SK-N-MC (cell line): Measurements from ENCODE around the gene OMD.

Experiments used
- FOXP2 ChIP-seq: optimal IDR thresholded peaks from 2 replicates; pipeline ENCODE3; 2011; ENCODE audit warnings: mild to moderate bottlenecking, moderate library complexity; ENCODE audit not compliant: insufficient read depth; ENCODE audit errors: extremely low read length, control extremely low read depth
- POLR2AphosphoS5 ChIP-seq: IDR thresholded peaks from 2 replicates; pipeline ENCODE4 v1.6.1; 2012; ENCODE audit warnings: mild to moderate bottlenecking, low read depth, low read length, borderline replicate concordance

DNA sequence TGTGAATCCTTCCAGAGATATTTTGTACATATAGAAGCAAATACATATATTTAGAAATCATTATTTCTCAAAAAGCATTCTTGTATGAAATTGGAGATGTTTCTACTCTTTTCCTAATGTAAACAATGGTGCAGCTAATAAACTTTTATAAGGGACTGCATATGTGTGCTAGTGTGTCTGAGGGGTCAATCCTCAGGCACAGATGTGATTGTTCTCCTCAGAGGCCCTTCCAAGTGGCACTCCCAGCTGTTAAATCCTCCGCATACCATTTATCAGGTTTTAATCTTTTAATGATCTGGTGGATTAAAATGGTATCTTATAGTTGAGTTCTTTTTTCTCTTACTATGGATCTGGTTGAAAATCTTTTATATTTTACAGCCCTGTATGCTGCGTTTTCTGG, 5.6 kb upstream of the OMD start:
- no peak for TF ChIP-seq FOXP2
- TF ChIP-seq POLR2AphosphoS5: no peak
